ENCODE results near the gene DCHS1.

The DCHS1 gene

DNA sequence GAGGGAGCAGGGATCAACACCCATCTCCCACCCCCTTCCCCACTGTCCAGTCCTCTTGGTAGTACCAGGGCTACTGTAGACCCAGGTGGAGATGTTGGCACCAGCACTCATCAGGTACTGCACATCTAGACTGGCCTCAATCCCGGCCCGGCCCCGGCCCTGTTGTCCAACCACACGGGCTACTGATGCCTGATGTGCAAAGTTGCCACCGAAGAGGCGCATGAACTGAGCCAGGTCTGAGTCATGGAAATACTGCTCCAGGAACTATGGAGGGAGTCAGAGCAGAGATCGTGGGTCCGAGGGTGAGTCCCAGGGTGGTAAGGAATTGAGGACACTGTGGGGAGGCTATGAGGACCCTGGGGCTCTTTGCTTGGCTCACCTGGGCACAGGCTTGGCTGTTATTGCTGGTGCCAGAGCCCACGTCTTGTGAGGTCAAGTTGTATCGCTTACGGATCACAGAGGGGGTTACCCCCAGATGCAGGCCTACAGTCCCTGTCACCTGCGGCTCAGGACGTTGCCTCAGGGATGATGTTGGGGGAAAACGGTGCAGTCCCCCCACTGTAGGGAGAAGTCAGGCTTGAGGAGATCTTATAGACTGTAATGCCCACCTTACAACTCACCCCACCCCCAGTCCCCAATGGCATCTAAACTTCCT lies 38.9 kb downstream of the DCHS1 start:
- no peak for DNase-seq (ENCODE audit: low read depth)
- no peak overlapping the region for H3K4me3 ChIP-seq (ENCODE audit: low read depth, low read length)
- no peak for TF ChIP-seq CTCF (conservative IDR thresholded peaks at IDR 0.05; ENCODE audit: low read depth, low read length)

GRCh38 chr11:6615882-6616585 lies 39.6 kb downstream of the DCHS1 start:
- no peak overlapping the region for H3K4me3 ChIP-seq (ENCODE audit: low read depth, low read length)
- peak; percentile 55 for DNase-seq (ENCODE audit: low read depth)
- no peak for TF ChIP-seq CTCF (conservative IDR thresholded peaks at IDR 0.05; ENCODE audit: low read depth, low read length)

- TF ChIP-seq CTCF (conservative IDR thresholded peaks at IDR 0.05; ENCODE audit: low read depth, low read length), result no peak
- no peak overlapping the region for H3K4me3 ChIP-seq (ENCODE audit: low read depth, low read length)
- DNase-seq (ENCODE audit: low read depth), result no peak
Observed at GRCh38 chr11:6615046-6615445, 40.6 kb downstream of the DCHS1 start.

DNA sequence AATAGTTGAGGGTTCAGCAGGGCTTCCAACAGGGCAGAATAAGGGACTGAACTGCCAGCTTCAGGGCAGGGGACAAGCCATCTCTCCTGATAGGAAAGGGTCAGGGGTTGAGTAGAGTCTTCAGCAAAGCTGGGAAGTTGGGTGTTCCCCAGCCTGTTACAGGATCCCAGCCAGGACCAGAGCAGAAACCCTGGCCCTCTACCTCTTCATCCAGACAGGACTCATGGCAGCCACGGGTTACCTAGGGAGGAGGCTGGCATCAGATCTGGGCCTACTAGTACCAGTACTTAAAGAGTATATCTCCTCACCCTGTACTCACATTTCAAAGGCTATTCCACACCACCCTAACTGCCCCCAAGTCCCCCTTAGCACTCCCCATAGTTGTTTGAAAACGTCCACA lies 41.2 kb downstream of the DCHS1 start:
- no peak overlapping the region for H3K4me3 ChIP-seq (ENCODE audit: low read depth, low read length)
- no peak for DNase-seq (ENCODE audit: low read depth)
- TF ChIP-seq CTCF (conservative IDR thresholded peaks at IDR 0.05; ENCODE audit: low read depth, low read length), result no peak

GRCh38 chr11:6613496-6613895 lies 42.1 kb downstream of the DCHS1 start:
- TF ChIP-seq CTCF (conservative IDR thresholded peaks at IDR 0.05; ENCODE audit: low read depth, low read length), result no peak
- no peak overlapping the region for H3K4me3 ChIP-seq (ENCODE audit: low read depth, low read length)
- no peak for DNase-seq (ENCODE audit: low read depth)

DNA sequence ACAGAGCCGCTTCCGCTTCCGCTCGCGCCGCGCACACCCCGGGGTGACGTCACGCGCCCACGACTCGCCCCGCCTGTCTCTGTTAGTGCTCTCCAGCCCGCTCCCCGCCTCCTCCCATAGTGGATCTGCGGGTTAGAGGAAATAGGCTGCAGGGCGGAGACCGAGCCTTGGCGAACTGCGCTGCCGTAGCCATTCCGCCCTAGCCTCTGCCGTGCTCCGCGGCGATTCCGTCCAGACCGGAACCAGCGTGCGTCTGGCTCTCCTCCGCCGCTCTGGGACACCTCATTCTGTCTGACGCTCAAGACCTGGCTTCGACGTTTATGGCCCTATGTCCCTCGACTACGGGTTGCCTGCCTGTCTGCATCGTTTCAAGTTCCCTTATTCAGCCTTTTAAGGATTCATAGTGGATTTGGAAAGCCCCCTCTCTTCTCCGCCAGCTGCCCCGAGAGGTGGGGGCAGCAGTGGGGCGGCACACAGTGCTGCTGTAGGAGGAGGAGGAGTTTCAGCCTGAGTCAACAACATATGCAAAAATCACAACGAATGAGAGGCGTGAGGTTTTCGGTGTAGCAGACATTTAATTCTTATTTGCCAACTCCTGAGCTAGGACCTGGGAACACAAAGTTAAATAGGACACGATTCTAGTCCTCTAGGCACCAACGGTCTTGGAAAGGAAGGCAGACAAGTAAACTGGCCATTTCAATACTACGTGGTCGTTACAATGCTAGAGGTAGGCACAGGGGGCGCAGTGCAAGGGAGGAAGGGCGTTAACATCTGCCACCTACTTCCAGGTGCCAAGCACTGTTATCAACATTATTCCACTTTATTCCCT lies 43.2 kb downstream of the DCHS1 start, which contains the start of gene TAF10:
Gene TAF10 (minus strand): TSS at position 4 of the 829 bp plus-strand sequence. CDS start 27 bp downstream, outside the sequence.
- TF ChIP-seq CTCF (conservative IDR thresholded peaks at IDR 0.05; ENCODE audit: low read depth, low read length), result peak; percentile 60
- H3K4me3 ChIP-seq (ENCODE audit: low read depth, low read length), result peak within 1 kb of the TSS; percentile 80
- peak; percentile 97 for DNase-seq (ENCODE audit: low read depth)
